NT2/D1 (cell line): ENCODE data around the gene RNF180.

Source experiments
- SUZ12 ChIP-seq: IDR thresholded peaks from 2 replicates; pipeline ENCODE4 v1.6.1; 2011; ENCODE audit not compliant: insufficient read length, insufficient read depth; ENCODE audit errors: extremely low read depth
- YY1 ChIP-seq: IDR thresholded peaks from 2 replicates; pipeline ENCODE4 v1.6.1; 2011; ENCODE audit not compliant: insufficient read length, insufficient read depth
- ZNF274 ChIP-seq: IDR thresholded peaks from 2 replicates; pipeline ENCODE4 v1.6.1; 2011; ENCODE audit warnings: mild to moderate bottlenecking, low read depth, low read length

GRCh38 chr5:64221911-64222310 is 56.3 kb downstream of the RNF180 start:
- no peak for TF ChIP-seq SUZ12
- TF ChIP-seq YY1, result no peak
- no peak for TF ChIP-seq ZNF274
